Amniotic epithelial cell (primary cell): ENCODE data around the gene LTO1.
A peak's percentile ranks its signal among the peaks of the same experiment; 100 is the strongest.
"Not testable (repeated sequence)": the region's sequence is repeated elsewhere in the genome, so short reads cannot be mapped to it uniquely, and the experiment has no call there.

Source experiments
- DNase-seq: peaks from one replicate; pipeline ENCODE4 v3.0.0-alpha.2; 2010; ENCODE audit warnings: low read depth

LTO1 gene

GRCh38 chr11:69700278-69701140, 25.4 kb upstream of the LTO1 start:
- peak; percentile 64 for DNase-seq

GRCh38 chr11:69699213-69699612, 24.1 kb upstream of the LTO1 start:
- no peak for DNase-seq

GRCh38 chr11:69698362-69698761, 23.2 kb upstream of the LTO1 start:
- DNase-seq: no peak

GRCh38 chr11:69697861-69698260, 22.7 kb upstream of the LTO1 start:
- DNase-seq: no peak

GRCh38 chr11:69697469-69697843, 22.3 kb upstream of the LTO1 start:
- no peak for DNase-seq

GRCh38 chr11:69696749-69697468, 21.8 kb upstream of the LTO1 start:
- no peak for DNase-seq

GRCh38 chr11:69695995-69696394, 20.8 kb upstream of the LTO1 start:
- not testable (repeated sequence) for DNase-seq

GRCh38 chr11:69695581-69695980, 20.4 kb upstream of the LTO1 start:
- no peak for DNase-seq

GRCh38 chr11:69694781-69695180, 19.6 kb upstream of the LTO1 start:
- no peak for DNase-seq

GRCh38 chr11:69692422-69692821, 17.3 kb upstream of the LTO1 start:
- DNase-seq: no peak

GRCh38 chr11:69691463-69691862, 16.3 kb upstream of the LTO1 start:
- DNase-seq: peak; percentile 47

GRCh38 chr11:69689484-69690319, 14.5 kb upstream of the LTO1 start:
- DNase-seq: no peak

GRCh38 chr11:69687969-69688771, 13.0 kb upstream of the LTO1 start:
- not testable (repeated sequence) for DNase-seq

- DNase-seq: no peak
Measured at GRCh38 chr11:69686856-69687255, 11.7 kb upstream of the LTO1 start.

- DNase-seq: no peak
Measured at GRCh38 chr11:69686452-69686851, 11.3 kb upstream of the LTO1 start.

GRCh38 chr11:69685348-69685747, 10.2 kb upstream of the LTO1 start:
- DNase-seq: no peak

- DNase-seq: no peak
Measured at GRCh38 chr11:69684651-69685050, 9.5 kb upstream of the LTO1 start.

- DNase-seq: no peak
Measured at GRCh38 chr11:69683764-69684333, 8.7 kb upstream of the LTO1 start.

GRCh38 chr11:69682681-69683326, 7.7 kb upstream of the LTO1 start:
- DNase-seq: no peak

- no peak for DNase-seq
Measured at GRCh38 chr11:69682221-69682620, 7.1 kb upstream of the LTO1 start.

GRCh38 chr11:69680688-69681087, 5.5 kb upstream of the LTO1 start:
- DNase-seq: no peak
